ENCODE measurements around the gene HOXA9. TPM values are rescaled to one million over a fixed set of nuclear protein-coding genes. Genes with fewer than 3 reads are reported as not detected.

Gene HOXA9
- total and polyA plus RNA-seq, 2 of the 8 experiments (the other 6 are each of a cell fraction or from before 2014, with no cell fraction given), result not detected

DNA sequence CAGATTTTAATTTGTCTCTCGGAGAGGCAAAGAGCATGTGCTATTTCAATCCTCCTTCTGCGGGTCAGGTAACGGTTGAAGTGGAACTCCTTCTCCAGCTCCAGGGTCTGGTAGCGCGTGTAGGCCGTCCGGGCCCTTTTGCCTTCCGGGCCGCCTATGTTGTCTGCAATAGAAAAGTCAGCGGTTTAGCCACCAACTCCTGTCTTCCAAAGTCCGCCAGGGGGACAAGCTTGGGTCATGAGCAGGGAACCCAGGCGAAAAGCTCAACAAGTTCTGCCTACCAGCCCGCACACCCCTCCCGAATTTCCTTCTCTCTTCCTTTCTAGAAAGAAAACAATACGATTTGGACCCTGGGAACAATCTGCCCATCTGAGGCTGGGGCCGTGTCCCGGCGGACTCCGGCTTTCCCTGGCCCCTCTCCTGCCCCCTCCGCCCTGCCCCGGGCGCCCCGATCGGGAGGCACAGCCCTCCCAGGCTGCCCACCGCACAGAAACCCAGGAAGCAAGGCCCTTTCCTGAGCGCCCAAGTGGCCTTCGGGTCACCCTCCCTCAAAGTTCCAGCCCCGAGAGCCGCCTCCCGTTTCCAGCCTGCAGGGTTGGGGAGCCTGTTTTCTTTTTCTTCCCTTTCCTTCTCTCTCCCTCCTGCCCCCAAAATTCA lies 23.3 kb downstream of the HOXA9 start:
- Histone ChIP-seq H2AK5ac (ENCODE audit: low read depth, low read length) (no peak overlapping the region), H2BK20ac (ENCODE audit: low read length) (no peak overlapping the region), H2BK5ac (ENCODE audit: low read depth, low read length) (no peak overlapping the region), H4K20me1 (replicated peaks in 1 of 2; ENCODE audit: control insufficient read depth in 1 of 2, insufficient read depth in 2 of 2, low read length in 2 of 2) (peaks cover 19 to 25% of the 10 kb centered on the region in 2 experiments), H3K18ac (ENCODE audit: extremely low read depth, low read length) (no peak overlapping the region), H3K9me3 (ENCODE audit: insufficient read depth in 2 of 2, low read depth in 1 of 2, low read length in 1 of 2) (peaks cover 0 to 3% of the 10 kb centered on the region in 2 experiments; a peak in 1 of 4 replicates), H3K4me1 (replicated peaks in 1 of 4; ENCODE audit: control insufficient read depth in 3 of 4, insufficient read depth in 4 of 4, low read length in 3 of 4) (peaks cover 0 to 6% (median 3%) of the 10 kb centered on the region in 4 experiments; a peak in 4 of 7 replicates), H3K4ac (replicated peaks; ENCODE audit: insufficient read length, low read depth, low read length) (no peak overlapping the region), H3K4me2 (ENCODE audit: insufficient read depth in 1 of 2, low read depth in 2 of 2, low read length in 2 of 2) (peak overlapping the region; percentile 70; a peak in 2 of 4 replicates), H3K23me2 (ENCODE audit: low read depth, low read length) (peaks cover 9% of the 10 kb centered on the region), H3K27ac (ENCODE audit: low read depth, low read length) (no peak overlapping the region), H2BK12ac (ENCODE audit: low read depth, low read length) (no peak overlapping the region), H4K91ac (replicated peaks; ENCODE audit: insufficient read length, low read length) (no peak overlapping the region), H3K56ac (replicated peaks; ENCODE audit: insufficient read length, low read depth, low read length) (no peak overlapping the region), H3K79me1 (ENCODE audit: low read depth, low read length) (no peaks in the 10 kb centered on the region), H4K8ac (ENCODE audit: extremely low read depth, insufficient read depth, low read length) (no peak overlapping the region; the same call in 1 of the 2 replicates), H3K79me2 (ENCODE audit: control insufficient read depth in 1 of 2, insufficient read depth in 2 of 2, low read length in 2 of 2) (no peaks in the 10 kb centered on the region), H2AFZ (ENCODE audit: low read length) (no peak overlapping the region), H2BK15ac (ENCODE audit: low read length) (no peak overlapping the region), H3K9ac (replicated peaks in 1 of 4; ENCODE audit: extremely low read depth in 1 of 4, low read depth in 3 of 4, low read length in 3 of 4) (no peak overlapping the region), H4K5ac (ENCODE audit: insufficient read length, low read depth, low read length) (no peak overlapping the region), H3K27me3 (replicated peaks in 1 of 4; ENCODE audit: control insufficient read depth in 3 of 4, extremely low read depth in 1 of 4, insufficient read depth in 3 of 4, low read length in 3 of 4) (peaks cover 97 to 100% (median 99%) of the 10 kb centered on the region in 4 experiments), H3K4me3 (ENCODE audit: extremely low read depth in 1 of 4, insufficient read depth in 2 of 4, low read depth in 3 of 4, low read length in 4 of 4) (peak overlapping the region in 1 of 4 experiments; percentile 59; a peak in 2 of 8 replicates), H3K23ac (ENCODE audit: insufficient read length) (no peak overlapping the region), H3K14ac (ENCODE audit: insufficient read length) (no peak overlapping the region), H2BK120ac (replicated peaks; ENCODE audit: low read depth, low read length) (no peak overlapping the region), H3K36me3 (ENCODE audit: control insufficient read depth in 2 of 4, insufficient read depth in 4 of 4, low read length in 3 of 4) (peaks cover 0 to 6% (median 0%) of the 10 kb centered on the region in 4 experiments; a peak in 1 of 8 replicates)
- ChIA-PET CTCF (ENCODE audit: partially characterized antibody) (interaction anchor here (0.6 to 12.5 kb wide), 24 partner anchors 8 to 870 kb away, joined by 3 to 123 read pairs (median 10); partner anchors contain the start of genes HOXA1, HOXA3 and HOXA7), POLR2A (ENCODE audit: partially characterized antibody) (no interaction called here)
- FAIRE-seq (no peak), DNase-seq (ENCODE audit: low read depth in 1 of 2, low spot score in 2 of 2) (peak in 1 of 2 experiments; percentile 55)
- 14% methylated on average over 13 of the region's 30 CpGs; no CpG with 5 or more reads in 1 of the 2 experiments for WGBS, 2 experiments (ENCODE audit: extremely low coverage in 1 of 2, insufficient coverage in 1 of 2, insufficient read length in 1 of 2, insufficient replicate concordance in 2 of 2, low coverage in 1 of 2, low lambda C conversion rate in 2 of 2, missing lambda C conversion rate in 1 of 2)
- no peak for TF ChIP-seq KDM1A (IDR thresholded peaks at IDR 0.05; ENCODE audit: borderline replicate concordance, low read length)
- TF ChIP-seq TAF7 (optimal IDR thresholded peaks at IDR 0.05; ENCODE audit: borderline replicate concordance, low read depth, low read length), result no peak
- TF ChIP-seq EGR1 (IDR thresholded peaks at IDR 0.05; ENCODE audit: borderline replicate concordance, low read depth, low read length), result no peak
- no peak for TF ChIP-seq TCF12 (IDR thresholded peaks at IDR 0.05; ENCODE audit: low read depth, low read length)
- peak; percentile 88 for TF ChIP-seq EZH2 (IDR thresholded peaks at IDR 0.05; ENCODE audit: low read depth, low read length, severe bottlenecking)
- peak; percentile 58 for TF ChIP-seq SUZ12 (IDR thresholded peaks at IDR 0.05; ENCODE audit: low read length)
- TF ChIP-seq, protein P1, sequence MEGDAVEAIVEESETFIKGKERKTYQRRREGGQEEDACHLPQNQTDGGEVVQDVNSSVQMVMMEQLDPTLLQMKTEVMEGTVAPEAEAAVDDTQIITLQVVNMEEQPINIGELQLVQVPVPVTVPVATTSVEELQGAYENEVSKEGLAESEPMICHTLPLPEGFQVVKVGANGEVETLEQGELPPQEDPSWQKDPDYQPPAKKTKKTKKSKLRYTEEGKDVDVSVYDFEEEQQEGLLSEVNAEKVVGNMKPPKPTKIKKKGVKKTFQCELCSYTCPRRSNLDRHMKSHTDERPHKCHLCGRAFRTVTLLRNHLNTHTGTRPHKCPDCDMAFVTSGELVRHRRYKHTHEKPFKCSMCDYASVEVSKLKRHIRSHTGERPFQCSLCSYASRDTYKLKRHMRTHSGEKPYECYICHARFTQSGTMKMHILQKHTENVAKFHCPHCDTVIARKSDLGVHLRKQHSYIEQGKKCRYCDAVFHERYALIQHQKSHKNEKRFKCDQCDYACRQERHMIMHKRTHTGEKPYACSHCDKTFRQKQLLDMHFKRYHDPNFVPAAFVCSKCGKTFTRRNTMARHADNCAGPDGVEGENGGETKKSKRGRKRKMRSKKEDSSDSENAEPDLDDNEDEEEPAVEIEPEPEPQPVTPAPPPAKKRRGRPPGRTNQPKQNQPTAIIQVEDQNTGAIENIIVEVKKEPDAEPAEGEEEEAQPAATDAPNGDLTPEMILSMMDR (IDR thresholded peaks at IDR 0.05; ENCODE audit: control extremely low read depth in 1 of 3, insufficient read depth in 1 of 3, low read depth in 1 of 3, low read length in 3 of 3), result peak in 2 of 3 experiments; percentile 25 to 27; a peak in 2 of 4 replicates

All from H1 (cell line).